Measurements from ENCODE around the gene MYO1F. TPM values are rescaled to one million over a fixed set of nuclear protein-coding genes. Genes with fewer than 3 reads are reported as not detected.

Gene MYO1F
- polyA plus RNA-seq, 1 experiment, result 0.29 TPM

DNA sequence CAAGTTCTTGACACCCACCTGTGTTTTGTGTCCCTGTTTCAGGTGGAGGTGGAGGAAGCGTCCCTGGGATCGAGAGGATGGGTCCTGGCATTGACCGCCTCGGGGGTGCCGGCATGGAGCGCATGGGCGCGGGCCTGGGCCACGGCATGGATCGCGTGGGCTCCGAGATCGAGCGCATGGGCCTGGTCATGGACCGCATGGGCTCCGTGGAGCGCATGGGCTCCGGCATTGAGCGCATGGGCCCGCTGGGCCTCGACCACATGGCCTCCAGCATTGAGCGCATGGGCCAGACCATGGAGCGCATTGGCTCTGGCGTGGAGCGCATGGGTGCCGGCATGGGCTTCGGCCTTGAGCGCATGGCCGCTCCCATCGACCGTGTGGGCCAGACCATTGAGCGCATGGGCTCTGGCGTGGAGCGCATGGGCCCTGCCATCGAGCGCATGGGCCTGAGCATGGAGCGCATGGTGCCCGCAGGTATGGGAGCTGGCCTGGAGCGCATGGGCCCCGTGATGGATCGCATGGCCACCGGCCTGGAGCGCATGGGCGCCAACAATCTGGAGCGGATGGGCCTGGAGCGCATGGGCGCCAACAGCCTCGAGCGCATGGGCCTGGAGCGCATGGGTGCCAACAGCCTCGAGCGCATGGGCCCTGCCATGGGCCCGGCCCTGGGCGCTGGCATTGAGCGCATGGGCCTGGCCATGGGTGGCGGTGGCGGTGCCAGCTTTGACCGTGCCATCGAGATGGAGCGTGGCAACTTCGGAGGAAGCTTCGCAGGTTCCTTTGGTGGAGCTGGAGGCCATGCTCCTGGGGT is 91.5 kb downstream of the MYO1F start:
- H3K27me3 ChIP-seq (ENCODE audit: control insufficient read depth, insufficient read depth, low read length), result no peaks in the 10 kb centered on the region
- peaks cover 49% of the 10 kb centered on the region for H3K36me3 ChIP-seq (ENCODE audit: control insufficient read depth, insufficient read depth, low read length)

DNA sequence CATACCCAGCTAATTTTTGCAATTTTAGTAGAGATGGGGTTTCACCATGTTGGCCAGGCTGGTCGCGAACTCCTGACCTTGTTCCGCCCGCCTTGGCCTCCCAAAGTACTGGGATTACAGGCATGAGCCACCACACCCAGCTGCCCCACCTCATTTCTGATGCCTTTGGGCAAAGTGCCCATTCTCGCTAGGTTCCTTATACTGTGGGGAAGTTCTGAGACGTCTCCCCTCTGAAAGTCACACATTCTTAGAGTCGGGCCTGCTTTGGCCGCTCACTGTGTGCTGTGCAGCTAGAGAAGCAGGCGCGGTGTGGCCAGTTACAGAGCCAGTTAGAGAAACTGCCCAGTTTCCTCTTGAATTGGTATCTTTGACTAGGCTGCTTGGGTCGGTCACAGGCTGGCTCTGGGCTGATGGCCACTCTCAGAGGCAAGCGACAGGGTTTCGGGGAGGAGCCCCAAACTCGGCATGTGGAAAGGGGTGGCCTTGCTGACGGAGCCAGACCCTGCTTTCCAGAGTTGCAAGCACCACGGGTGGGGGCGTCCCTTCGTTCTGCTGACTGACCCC is 92.8 kb downstream of the MYO1F start:
- ChIA-PET CTCF (interaction anchor here (0.8 to 1.5 kb wide), 3 partner anchors 21 to 96 kb away, joined by 3 to 4 read pairs (median 3); no protein-coding TSS in a partner anchor), POLR2A (no interaction called here)
- TF ChIP-seq, protein P1, sequence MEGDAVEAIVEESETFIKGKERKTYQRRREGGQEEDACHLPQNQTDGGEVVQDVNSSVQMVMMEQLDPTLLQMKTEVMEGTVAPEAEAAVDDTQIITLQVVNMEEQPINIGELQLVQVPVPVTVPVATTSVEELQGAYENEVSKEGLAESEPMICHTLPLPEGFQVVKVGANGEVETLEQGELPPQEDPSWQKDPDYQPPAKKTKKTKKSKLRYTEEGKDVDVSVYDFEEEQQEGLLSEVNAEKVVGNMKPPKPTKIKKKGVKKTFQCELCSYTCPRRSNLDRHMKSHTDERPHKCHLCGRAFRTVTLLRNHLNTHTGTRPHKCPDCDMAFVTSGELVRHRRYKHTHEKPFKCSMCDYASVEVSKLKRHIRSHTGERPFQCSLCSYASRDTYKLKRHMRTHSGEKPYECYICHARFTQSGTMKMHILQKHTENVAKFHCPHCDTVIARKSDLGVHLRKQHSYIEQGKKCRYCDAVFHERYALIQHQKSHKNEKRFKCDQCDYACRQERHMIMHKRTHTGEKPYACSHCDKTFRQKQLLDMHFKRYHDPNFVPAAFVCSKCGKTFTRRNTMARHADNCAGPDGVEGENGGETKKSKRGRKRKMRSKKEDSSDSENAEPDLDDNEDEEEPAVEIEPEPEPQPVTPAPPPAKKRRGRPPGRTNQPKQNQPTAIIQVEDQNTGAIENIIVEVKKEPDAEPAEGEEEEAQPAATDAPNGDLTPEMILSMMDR (IDR thresholded peaks at IDR 0.05; ENCODE audit: insufficient read depth, low read depth, low read length), result no peak
- DNase-seq (ENCODE audit: low read depth), result no peak
- Histone ChIP-seq H3K36me3 (ENCODE audit: control insufficient read depth, insufficient read depth, low read length) (peaks cover 50% of the 10 kb centered on the region), H3K27me3 (ENCODE audit: control insufficient read depth, insufficient read depth, low read length) (no peaks in the 10 kb centered on the region), H3K4me3 (ENCODE audit: low read depth, low read length) (no peak overlapping the region)

More for the DNA sequence above, 91.5 kb downstream of the MYO1F start:
- H3K4me3 ChIP-seq (ENCODE audit: low read depth, low read length), result no peak overlapping the region
- CTCF ChIA-PET, result interaction anchor here (0.6 to 2.6 kb wide), 5 partner anchors 9 to 130 kb away, joined by 3 to 10 read pairs (median 3); partner anchors contain the start of gene ZNF414
- DNase-seq (ENCODE audit: low read depth), result no peak
- POLR2A ChIA-PET, result no interaction called here
- TF ChIP-seq, protein P1 (IDR thresholded peaks at IDR 0.05; ENCODE audit: insufficient read depth, low read depth, low read length), result no peak

DNA sequence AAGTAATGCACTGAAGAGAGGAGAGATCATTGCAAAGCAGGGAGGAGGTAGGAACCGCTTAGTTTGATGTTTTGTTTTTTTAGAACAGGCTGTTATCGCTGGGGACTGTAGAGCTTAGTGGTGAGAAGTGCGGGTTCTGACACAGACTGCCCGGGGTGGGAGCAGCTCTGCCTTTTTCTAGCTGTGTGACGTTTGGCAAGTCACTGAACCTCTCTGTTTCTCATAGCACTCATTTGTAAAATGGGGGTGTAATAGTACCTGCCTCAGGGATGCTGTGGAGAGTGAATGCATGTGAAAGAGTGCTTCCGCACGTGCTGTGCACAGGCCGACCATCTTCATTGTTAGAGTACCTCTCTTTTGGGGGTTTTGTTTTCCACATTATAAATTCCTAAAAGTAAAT is 94.1 kb downstream of the MYO1F start:
- Histone ChIP-seq H3K27me3 (ENCODE audit: control insufficient read depth, insufficient read depth, low read length) (no peaks in the 10 kb centered on the region), H3K36me3 (ENCODE audit: control insufficient read depth, insufficient read depth, low read length) (peaks cover 49% of the 10 kb centered on the region), H3K4me3 (ENCODE audit: low read depth, low read length) (no peak overlapping the region)
- no peak for DNase-seq (ENCODE audit: low read depth)
- CTCF ChIA-PET, result interaction anchor here (1.1 to 1.4 kb wide), 3 partner anchors 10 to 130 kb away, joined by 3 to 7 read pairs (median 3); no protein-coding TSS in a partner anchor
- TF ChIP-seq, protein P1 (IDR thresholded peaks at IDR 0.05; ENCODE audit: insufficient read depth, low read depth, low read length), result no peak
- POLR2A ChIA-PET, result no interaction called here

DNA sequence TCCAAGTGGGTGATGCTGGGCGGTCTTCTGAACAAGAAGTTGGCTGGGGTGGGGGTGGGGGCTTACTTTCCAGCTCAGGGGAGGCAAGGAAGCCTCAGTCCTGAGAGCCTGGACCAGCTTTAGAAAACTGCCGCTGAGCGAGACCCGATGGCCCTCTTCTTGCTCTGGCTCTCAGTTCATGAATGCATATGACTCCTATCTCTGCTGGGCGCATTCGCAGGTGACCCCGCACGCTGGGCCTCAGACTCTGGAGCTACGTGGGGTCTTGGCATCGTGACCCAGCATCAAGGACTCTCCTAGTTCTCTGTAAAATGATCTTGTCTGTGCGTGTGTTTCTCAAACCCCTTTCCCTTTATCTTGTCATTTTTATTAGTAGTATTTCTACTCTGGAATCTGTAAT is 94.5 kb downstream of the MYO1F start:
- TF ChIP-seq, protein P1 (IDR thresholded peaks at IDR 0.05; ENCODE audit: insufficient read depth, low read depth, low read length), result no peak
- POLR2A ChIA-PET, result interaction anchor here (0.6 kb wide), 1 partner anchor 215 kb away, joined by 5 read pairs; no protein-coding TSS in a partner anchor
- DNase-seq (ENCODE audit: low read depth), result no peak
- Histone ChIP-seq H3K27me3 (ENCODE audit: control insufficient read depth, insufficient read depth, low read length) (no peaks in the 10 kb centered on the region), H3K4me3 (ENCODE audit: low read depth, low read length) (no peak overlapping the region), H3K36me3 (ENCODE audit: control insufficient read depth, insufficient read depth, low read length) (peaks cover 45% of the 10 kb centered on the region)
- CTCF ChIA-PET, result interaction anchor here (0.6 to 1.4 kb wide), 3 partner anchors 11 to 129 kb away, joined by 3 to 7 read pairs (median 3); no protein-coding TSS in a partner anchor

DNA sequence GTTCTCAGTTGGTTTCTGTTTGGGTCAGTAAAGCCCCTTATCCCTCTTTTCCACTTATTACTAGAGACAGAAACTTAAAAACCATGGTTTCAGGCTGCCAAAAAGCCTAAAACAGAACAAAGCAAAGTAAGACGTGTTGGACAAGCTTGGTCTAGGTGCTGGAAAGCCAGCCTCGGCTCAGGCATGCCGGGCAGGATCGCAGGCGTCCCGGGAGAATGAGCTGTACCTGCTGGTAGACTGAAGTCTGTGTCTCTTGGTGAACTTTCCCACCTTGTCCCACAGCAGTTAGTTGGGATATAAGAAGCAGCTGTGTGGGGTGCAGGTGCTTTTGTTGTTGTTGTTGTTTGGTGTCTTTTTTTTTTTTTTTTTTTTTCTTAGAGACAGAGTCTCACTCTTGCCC is 95.6 kb downstream of the MYO1F start:
- ChIA-PET CTCF (interaction anchor here (0.6 to 0.8 kb wide), 2 partner anchors 32 to 138 kb away, joined by 3 read pairs; partner anchors contain the start of gene KANK3), POLR2A (interaction anchor here (0.6 kb wide), 1 partner anchor 89 kb away, joined by 8 read pairs; no protein-coding TSS in a partner anchor)
- TF ChIP-seq, protein P1 (IDR thresholded peaks at IDR 0.05; ENCODE audit: insufficient read depth, low read depth, low read length), result no peak
- Histone ChIP-seq H3K4me3 (ENCODE audit: low read depth, low read length) (no peak overlapping the region), H3K36me3 (ENCODE audit: control insufficient read depth, insufficient read depth, low read length) (peaks cover 37% of the 10 kb centered on the region), H3K27me3 (ENCODE audit: control insufficient read depth, insufficient read depth, low read length) (no peaks in the 10 kb centered on the region)
- DNase-seq (ENCODE audit: low read depth), result no peak

All from BJ (cell line).